SK-N-SH (cell line): ENCODE data around the gene MRPS15. TPM values are rescaled to one million over a fixed set of nuclear protein-coding genes. Genes with fewer than 3 reads are reported as not detected.

ENCODE experiments used
- CTCF ChIA-PET: fragments of 300-600, 350-600 bp; formaldehyde crosslinking; extraction: SDS; loops from one replicate; lab custom pipeline; 2021; lab: Yijun Ruan, JAX
- POLR2A ChIA-PET: fragments of 350-600 bp; sonication (Branson Sonifier 250); formaldehyde crosslinking; extraction: SDS; loops from one replicate; lab custom pipeline; 2020; ENCODE audit warnings: antibody characterized with exemption, inconsistent platforms; lab: Yijun Ruan, JAX
- DNase-seq: peaks from one replicate; pipeline ENCODE4 v3.0.0; 2012
- H2AFZ ChIP-seq: fragments of 200-600 bp; sonication (generic); 2 replicates; pipeline ENCODE4 v1.8.1; 2016; ENCODE audit warnings: antibody characterized with exemption, mild to moderate bottlenecking, low read depth
- H3F3A ChIP-seq: fragments of 200-600 bp; sonication (generic); replicated peaks from 2 replicates; pipeline ENCODE3; 2016; ENCODE audit warnings: antibody characterized with exemption, mild to moderate bottlenecking; ENCODE audit not compliant: insufficient read depth
- H3K27ac ChIP-seq, 2 experiments: fragments of 200-500 bp in 1 of 2; fragments of 200-600 bp in 1 of 2; sonication (Bioruptor generic) in 1 of 2; sonication (generic), shearing (Covaris generic) in 1 of 2; 2 replicates each; pipeline versions ENCODE4 v1.5.1 to v1.6.1; 2014 to 2016; ENCODE audit warnings: low read depth in 2 of 2, inconsistent platforms in 1 of 2, low read length in 1 of 2, mild to moderate bottlenecking in 1 of 2, mixed read lengths in 1 of 2
- H3K27me3 ChIP-seq: fragments of 200-600 bp; sonication (generic), shearing (Covaris generic); 2 replicates; pipeline ENCODE4 v1.6.1; 2016; ENCODE audit warnings: mixed run types; ENCODE audit not compliant: insufficient read depth
- H3K36me3 ChIP-seq, 2 experiments: fragments of 200-500 bp in 1 of 2; fragments of 200-600 bp in 1 of 2; sonication (Bioruptor generic) in 1 of 2; sonication (generic) in 1 of 2; replicated peaks in 1 of 2; 2 replicates each; pipeline versions ENCODE3 to v1.5.1; 2014 to 2016; ENCODE audit warnings: low read length in 1 of 2, mild to moderate bottlenecking in 1 of 2; ENCODE audit not compliant: insufficient read depth in 2 of 2, control insufficient read depth in 1 of 2
- H3K4me1 ChIP-seq, 2 experiments: fragments of 200-500 bp in 1 of 2; fragments of 200-600 bp in 1 of 2; sonication (Bioruptor generic) in 1 of 2; sonication (generic), shearing (Covaris generic) in 1 of 2; 2 replicates each; pipeline versions ENCODE4 v1.5.1 to v1.6.1; 2014 to 2016; ENCODE audit warnings: low read depth in 1 of 2, low read length in 1 of 2, mixed run types in 1 of 2; ENCODE audit not compliant: insufficient read depth in 2 of 2, control insufficient read depth in 1 of 2
- H3K4me2 ChIP-seq: fragments of 200-600 bp; sonication (generic), shearing (Covaris generic); 2 replicates; pipeline ENCODE4 v1.6.1; 2017; ENCODE audit warnings: mixed run types
- H3K4me3 ChIP-seq, 2 experiments: fragments of 200-500 bp in 1 of 2; fragments of 200-600 bp in 1 of 2; sonication (Bioruptor generic) in 1 of 2; sonication (generic), shearing (Covaris generic) in 1 of 2; 2 replicates each; pipeline versions ENCODE4 v1.5.1 to v1.8.1; 2014 to 2016; ENCODE audit warnings: low read depth in 2 of 2, inconsistent platforms in 1 of 2, low read length in 1 of 2, mild to moderate bottlenecking in 1 of 2, mixed read lengths in 1 of 2, moderate library complexity in 1 of 2
- H3K79me2 ChIP-seq: fragments of 200-600 bp; sonication (generic); 2 replicates; pipeline ENCODE4 v1.8.1; 2017; ENCODE audit warnings: mild to moderate bottlenecking; ENCODE audit not compliant: insufficient read depth
- H3K9ac ChIP-seq: fragments of 200-600 bp; sonication (generic); 2 replicates; pipeline ENCODE4 v1.6.1; 2017; ENCODE audit warnings: mixed run types
- H3K9me2 ChIP-seq: fragments of 200-600 bp; sonication (generic); 2 replicates; pipeline ENCODE4 v1.6.1; 2017; ENCODE audit warnings: mixed run types
- H3K9me3 ChIP-seq: fragments of 200-600 bp; sonication (generic); 2 replicates; pipeline ENCODE4 v1.6.1; 2017; ENCODE audit warnings: mixed run types, mild to moderate bottlenecking, moderate library complexity
- H4K20me1 ChIP-seq: fragments of 200-600 bp; sonication (generic); 2 replicates; pipeline ENCODE4 v1.6.1; 2017; ENCODE audit warnings: mild to moderate bottlenecking, mixed run types; ENCODE audit not compliant: insufficient read depth
- CHD2 ChIP-seq: fragments of 150-350 bp; IDR thresholded peaks from 2 replicates; pipeline ENCODE4 v1.6.1; 2018; ENCODE audit warnings: low read length; ENCODE audit not compliant: partially characterized antibody
- CTCF ChIP-seq: fragments of 200-600 bp; sonication (generic); IDR thresholded peaks from 2 replicates; pipeline ENCODE4 v1.6.1; 2017; ENCODE audit warnings: antibody characterized with exemption, mild to moderate bottlenecking, moderate library complexity
- ELF1 ChIP-seq: IDR thresholded peaks from 2 replicates; pipeline ENCODE4 v1.4.0; 2012
- EP300 ChIP-seq, 2 experiments: IDR thresholded peaks; 2 replicates each; pipeline versions ENCODE4 v1.4.0 to v1.6.1; 2012; ENCODE audit warnings: borderline replicate concordance in 1 of 2, low read depth in 1 of 2, low read length in 1 of 2
- EZH2phosphoT487 ChIP-seq: fragments of 200-600 bp; sonication (generic); IDR thresholded peaks from 2 replicates; pipeline ENCODE4 v1.6.1; 2017; ENCODE audit warnings: low read depth, mixed run types, mild to moderate bottlenecking, antibody characterized with exemption, moderate library complexity, borderline replicate concordance
- FOXJ3 ChIP-seq: sonication (generic); formaldehyde crosslinking; IDR thresholded peaks from 2 replicates; pipeline ENCODE4 v1.5.1; 2020; ENCODE audit warnings: mild to moderate bottlenecking, missing genetic modification reagents
- MAX ChIP-seq: IDR thresholded peaks from 2 replicates; pipeline ENCODE4 v1.4.0; 2012; ENCODE audit warnings: low read depth
- MEF2A ChIP-seq: IDR thresholded peaks from 2 replicates; pipeline ENCODE4 v1.4.0; 2012; ENCODE audit warnings: low read depth, borderline replicate concordance
- POLR2AphosphoS5 ChIP-seq: IDR thresholded peaks from 2 replicates; pipeline ENCODE4 v1.6.1; 2012; ENCODE audit warnings: low read depth, low read length
- RAD21 ChIP-seq: IDR thresholded peaks from 2 replicates; pipeline ENCODE4 v1.6.1; 2012; ENCODE audit warnings: mild to moderate bottlenecking, low read length
- REST ChIP-seq: IDR thresholded peaks from 2 replicates; pipeline ENCODE4 v1.6.1; 2012; ENCODE audit warnings: mild to moderate bottlenecking, low read depth, low read length, moderate library complexity
- RXRA ChIP-seq: IDR thresholded peaks from 2 replicates; pipeline ENCODE4 v1.4.0; 2012; ENCODE audit warnings: low read depth, mild to moderate bottlenecking, borderline replicate concordance
- SIN3A ChIP-seq: IDR thresholded peaks from 2 replicates; pipeline ENCODE4 v1.6.1; 2012; ENCODE audit warnings: low read depth, mild to moderate bottlenecking, low read length, moderate library complexity, borderline replicate concordance
- TAF1 ChIP-seq: IDR thresholded peaks from 2 replicates; pipeline ENCODE4 v1.6.1; 2012; ENCODE audit warnings: low read depth, mild to moderate bottlenecking, low read length, moderate library complexity, borderline replicate concordance
- USF2 ChIP-seq: fragments of 150-350 bp; IDR thresholded peaks from 2 replicates; pipeline ENCODE4 v1.6.1; 2017; ENCODE audit warnings: antibody characterized with exemption, low read length, low read depth, borderline replicate concordance
- YY1 ChIP-seq: IDR thresholded peaks from 2 replicates; pipeline ENCODE4 v1.4.0; 2012; ENCODE audit warnings: low read depth, mild to moderate bottlenecking
- ZBTB33 ChIP-seq: IDR thresholded peaks from 2 replicates; pipeline ENCODE4 v1.4.0; 2012; ENCODE audit warnings: low read depth, borderline replicate concordance
- WGBS: methylation state at CpG from one replicate; pipeline ENCODE4 v1.1.6; 2017; ENCODE audit warnings: low lambda C conversion rate; 5-methylcytosine and 5-hydroxymethylcytosine counted together
- polyA plus RNA-seq, 3 experiments: library from polyadenylated mRNA; depleted of rRNA; stranded (reverse); fragments of >200 nt; gene quantifications; 2 replicates each; pipeline ENCODE4 v1.2.3, GENCODE V29; 2012

Gene MRPS15
- polyA plus RNA-seq, 1 of the 3 experiments (the other 2 are of a cell fraction), result 75.1 TPM

- no peak overlapping the region for H3K4me2 ChIP-seq
- H3K4me3 ChIP-seq, result no peak overlapping the region
- no peak for DNase-seq
- 65% methylated on average over 3 of the region's 9 CpGs for WGBS
- peaks cover 4% of the 10 kb centered on the region for H3F3A ChIP-seq
- CTCF ChIA-PET, result interaction anchor here (1.0 to 5.3 kb wide), 3 partner anchors 49 to 283 kb away, joined by 3 to 31 read pairs (median 28); no protein-coding TSS in a partner anchor
- no peaks in the 10 kb centered on the region for H3K79me2 ChIP-seq
- no peaks in the 10 kb centered on the region for H4K20me1 ChIP-seq
- H2AFZ ChIP-seq, result no peak overlapping the region
- no peaks in the 10 kb centered on the region for H3K27me3 ChIP-seq
- H3K9ac ChIP-seq, result no peak overlapping the region
- peaks cover 0 to 14% of the 10 kb centered on the region in 2 experiments for H3K36me3 ChIP-seq
- H3K27ac ChIP-seq, result no peak overlapping the region
- POLR2A ChIA-PET, result interaction anchor here (0.7 kb wide), 1 partner anchor 76 kb away, joined by 3 read pairs; no protein-coding TSS in a partner anchor
- H3K9me2 ChIP-seq, result no peaks in the 10 kb centered on the region
- peaks cover 0 to 5% of the 10 kb centered on the region in 2 experiments; a peak in 2 of 4 replicates for H3K4me1 ChIP-seq
- H3K9me3 ChIP-seq, result no peaks in the 10 kb centered on the region
- TF ChIP-seq EZH2phosphoT487 (no peak), TAF1 (no peak), MEF2A (no peak), RXRA (no peak), MAX (no peak), USF2 (no peak), CHD2 (no peak)
Observed at GRCh38 chr1:36417931-36418330, 46.3 kb downstream of the MRPS15 start.

GRCh38 chr1:36415661-36416326 lies 48.4 kb downstream of the MRPS15 start:
- H3K9me3 ChIP-seq, result no peaks in the 10 kb centered on the region
- no peaks in the 10 kb centered on the region for H3K27me3 ChIP-seq
- 96% methylated on average over 15 of the region's 15 CpGs for WGBS
- H2AFZ ChIP-seq, result no peak overlapping the region
- H3K9me2 ChIP-seq, result no peaks in the 10 kb centered on the region
- POLR2A ChIA-PET, result no interaction called here
- peaks cover 4% of the 10 kb centered on the region for H3F3A ChIP-seq
- H4K20me1 ChIP-seq, result no peaks in the 10 kb centered on the region
- no peaks in the 10 kb centered on the region for H3K79me2 ChIP-seq
- TF ChIP-seq REST, result no peak
- TF ChIP-seq POLR2AphosphoS5, result no peak
- TF ChIP-seq FOXJ3 (CRISPR knock-in tag), result no peak
- no peak for TF ChIP-seq RXRA
- no peak for TF ChIP-seq ZBTB33
- no peak for TF ChIP-seq ELF1
- TF ChIP-seq YY1, result no peak
- TF ChIP-seq RAD21, result no peak
- no peak for TF ChIP-seq TAF1
- no peak for TF ChIP-seq SIN3A
- TF ChIP-seq EP300 (IDR thresholded peaks at IDR 0.05; ENCODE audit: borderline replicate concordance in 1 of 2, low read depth in 1 of 2, low read length in 1 of 2), result no peak
- TF ChIP-seq CTCF, result no peak
- TF ChIP-seq, all 33 proteins: peak for 0
- Histone ChIP-seq H3K27ac (no peak overlapping the region), H3K4me1 (peaks cover 0 to 5% of the 10 kb centered on the region in 2 experiments; a peak in 1 of 4 replicates), H3K9ac (no peak overlapping the region), H3K36me3 (no peaks in the 10 kb centered on the region), H3K4me3 (no peak overlapping the region), H3K4me2 (no peak overlapping the region)
- CTCF ChIA-PET, result interaction anchor here (0.6 kb wide), 1 partner anchor 49 kb away, joined by 3 read pairs; no protein-coding TSS in a partner anchor
- DNase-seq, result no peak
